Measurements from ENCODE around the gene ATP10A.

Gene ATP10A

DNA sequence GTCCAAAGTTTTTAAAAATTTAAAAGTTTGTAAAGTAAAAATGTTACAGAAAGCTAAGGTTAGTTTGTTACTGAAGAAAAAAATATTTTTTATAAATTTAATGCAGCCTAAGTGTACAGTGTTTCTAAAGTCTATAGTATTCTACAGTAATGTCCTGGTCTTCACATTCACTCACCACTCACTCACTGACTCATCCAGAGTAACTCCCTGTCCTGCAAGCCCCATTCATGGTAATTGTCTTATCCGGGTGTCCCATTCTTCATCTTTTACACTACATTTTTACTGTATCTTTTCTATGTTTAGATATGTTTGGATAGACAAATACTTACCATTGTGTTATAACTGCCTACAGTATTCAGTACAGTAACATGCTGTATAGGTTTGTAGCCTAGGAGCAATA, 36.7 kb upstream of the ATP10A start:
- in situ Hi-C loops (cut with HindIII; ENCODE audit: low pct_ligation_motif_present, low sequenced_read_pairs): no loop called here
- Histone ChIP-seq H3K27ac (no peak overlapping the region), H3K27me3 (replicated peaks) (no peaks in the 10 kb centered on the region), H3K4me3 (ENCODE audit: low read depth, low read length) (no peak overlapping the region), H3K36me3 (replicated peaks) (no peaks in the 10 kb centered on the region)
- TF ChIP-seq, protein P1, sequence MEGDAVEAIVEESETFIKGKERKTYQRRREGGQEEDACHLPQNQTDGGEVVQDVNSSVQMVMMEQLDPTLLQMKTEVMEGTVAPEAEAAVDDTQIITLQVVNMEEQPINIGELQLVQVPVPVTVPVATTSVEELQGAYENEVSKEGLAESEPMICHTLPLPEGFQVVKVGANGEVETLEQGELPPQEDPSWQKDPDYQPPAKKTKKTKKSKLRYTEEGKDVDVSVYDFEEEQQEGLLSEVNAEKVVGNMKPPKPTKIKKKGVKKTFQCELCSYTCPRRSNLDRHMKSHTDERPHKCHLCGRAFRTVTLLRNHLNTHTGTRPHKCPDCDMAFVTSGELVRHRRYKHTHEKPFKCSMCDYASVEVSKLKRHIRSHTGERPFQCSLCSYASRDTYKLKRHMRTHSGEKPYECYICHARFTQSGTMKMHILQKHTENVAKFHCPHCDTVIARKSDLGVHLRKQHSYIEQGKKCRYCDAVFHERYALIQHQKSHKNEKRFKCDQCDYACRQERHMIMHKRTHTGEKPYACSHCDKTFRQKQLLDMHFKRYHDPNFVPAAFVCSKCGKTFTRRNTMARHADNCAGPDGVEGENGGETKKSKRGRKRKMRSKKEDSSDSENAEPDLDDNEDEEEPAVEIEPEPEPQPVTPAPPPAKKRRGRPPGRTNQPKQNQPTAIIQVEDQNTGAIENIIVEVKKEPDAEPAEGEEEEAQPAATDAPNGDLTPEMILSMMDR (IDR thresholded peaks at IDR 0.05; ENCODE audit: low read depth, low read length, missing control alignments): no peak
- no peak for DNase-seq

DNA sequence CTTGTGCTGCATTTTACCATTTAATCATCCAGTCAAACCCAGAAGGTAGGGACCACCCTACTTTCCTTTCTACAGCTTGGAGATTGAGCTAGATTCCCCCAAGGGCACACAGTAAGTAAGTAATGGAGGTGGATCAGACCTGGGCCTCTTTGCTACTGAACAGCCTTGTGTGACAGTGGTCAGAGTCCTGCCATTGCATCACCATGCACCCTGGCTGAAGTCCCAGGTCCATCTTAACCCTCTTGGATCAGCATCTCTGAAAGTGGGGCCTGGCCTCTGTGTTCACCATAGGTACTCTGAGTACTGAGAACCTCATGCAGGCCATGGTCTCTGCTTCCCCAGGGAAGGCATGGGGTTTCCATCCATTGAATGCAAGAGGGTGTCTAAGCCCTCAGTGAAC, 34.5 kb upstream of the ATP10A start:
- Histone ChIP-seq H3K36me3 (replicated peaks) (no peaks in the 10 kb centered on the region), H3K4me3 (ENCODE audit: low read depth, low read length) (no peak overlapping the region), H3K27me3 (replicated peaks) (no peaks in the 10 kb centered on the region), H3K27ac (no peak overlapping the region)
- TF ChIP-seq, protein P1 (IDR thresholded peaks at IDR 0.05; ENCODE audit: low read depth, low read length, missing control alignments): no peak
- in situ Hi-C loops (cut with HindIII; ENCODE audit: low pct_ligation_motif_present, low sequenced_read_pairs): no loop called here
- DNase-seq: no peak

DNA sequence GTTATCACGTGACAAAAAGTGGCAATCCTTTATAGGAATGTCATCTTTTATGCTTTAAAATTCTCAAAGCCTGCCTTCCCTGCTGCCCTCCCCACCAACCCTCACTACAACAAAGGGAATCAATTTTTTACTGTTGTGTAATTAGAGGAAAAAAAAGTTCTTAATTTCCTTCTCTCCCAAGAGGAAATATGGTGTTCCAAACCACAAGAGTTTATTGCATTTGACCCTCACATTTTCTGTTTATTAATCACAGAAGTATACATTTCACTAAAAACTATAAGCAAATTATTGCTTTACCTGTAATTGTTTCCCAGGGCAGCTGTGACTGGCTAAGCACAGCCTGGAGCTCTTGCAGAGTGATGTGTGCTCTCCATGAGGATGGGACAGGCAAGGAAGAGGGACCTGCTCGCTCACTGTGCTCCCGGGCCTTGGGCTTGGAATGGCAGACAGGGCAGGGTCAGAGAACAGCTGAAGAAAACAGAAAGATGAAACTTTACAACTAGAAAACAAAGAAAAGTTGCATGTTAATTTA, 31.3 kb upstream of the ATP10A start:
- Histone ChIP-seq H3K27ac (no peak overlapping the region), H3K4me3 (ENCODE audit: low read depth, low read length) (no peak overlapping the region), H3K27me3 (replicated peaks) (no peaks in the 10 kb centered on the region), H3K36me3 (replicated peaks) (no peaks in the 10 kb centered on the region)
- TF ChIP-seq, protein P1 (IDR thresholded peaks at IDR 0.05; ENCODE audit: low read depth, low read length, missing control alignments): no peak
- DNase-seq: no peak
- in situ Hi-C loops (cut with HindIII; ENCODE audit: low pct_ligation_motif_present, low sequenced_read_pairs): no loop called here

DNA sequence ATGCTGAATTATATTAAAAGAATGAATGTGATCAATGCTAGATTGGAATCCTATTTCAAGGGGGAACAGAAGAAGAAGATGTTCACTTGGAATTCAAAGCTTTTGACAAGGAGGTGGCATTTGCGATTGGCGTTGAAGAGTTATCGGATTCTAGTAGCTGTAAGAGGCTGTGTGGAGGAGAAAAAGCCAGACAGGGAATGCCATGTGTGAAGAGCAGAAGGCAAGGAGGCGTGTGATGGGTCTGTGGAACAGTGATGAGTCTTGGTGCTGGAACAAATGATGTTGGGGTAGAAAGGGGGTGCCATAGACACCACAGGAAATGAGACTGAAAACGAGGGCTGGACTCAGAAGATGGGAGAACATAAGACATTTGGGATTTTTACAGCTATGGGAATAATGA, 30.5 kb upstream of the ATP10A start:
- H3K27ac ChIP-seq: no peak overlapping the region
- TF ChIP-seq, protein P1 (IDR thresholded peaks at IDR 0.05; ENCODE audit: low read depth, low read length, missing control alignments): no peak
- in situ Hi-C loops (cut with HindIII; ENCODE audit: low pct_ligation_motif_present, low sequenced_read_pairs): no loop called here

DNA sequence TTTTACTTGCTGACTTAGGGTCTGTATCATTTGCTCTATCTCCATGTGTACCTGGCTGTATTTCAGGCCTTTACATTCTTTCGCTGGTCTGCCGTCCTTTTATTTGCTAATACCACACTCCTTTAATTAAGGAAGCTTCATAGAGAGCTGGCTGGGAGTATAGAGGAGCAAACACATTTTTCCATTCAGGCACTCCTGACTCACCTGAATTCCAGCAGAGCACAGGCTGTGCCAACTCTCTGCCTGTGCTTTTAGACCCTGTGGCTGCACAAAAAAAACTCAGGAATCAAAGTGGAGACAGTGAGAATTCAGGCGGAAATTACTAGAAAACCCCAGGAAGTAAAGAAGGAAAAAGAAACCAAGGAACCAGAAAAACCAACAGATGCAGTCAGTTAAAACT, 29.0 kb upstream of the ATP10A start:
- in situ Hi-C loops (cut with HindIII; ENCODE audit: low pct_ligation_motif_present, low sequenced_read_pairs): no loop called here
- Histone ChIP-seq H3K36me3 (replicated peaks) (no peaks in the 10 kb centered on the region), H3K27ac (no peak overlapping the region), H3K4me3 (ENCODE audit: low read depth, low read length) (no peak overlapping the region), H3K27me3 (replicated peaks) (no peaks in the 10 kb centered on the region)
- DNase-seq: no peak
- TF ChIP-seq, protein P1 (IDR thresholded peaks at IDR 0.05; ENCODE audit: low read depth, low read length, missing control alignments): no peak

More for the DNA sequence above, 30.5 kb upstream of the ATP10A start:
- Histone ChIP-seq H3K36me3 (replicated peaks) (no peaks in the 10 kb centered on the region), H3K27me3 (replicated peaks) (no peaks in the 10 kb centered on the region), H3K4me3 (ENCODE audit: low read depth, low read length) (no peak overlapping the region)
- DNase-seq: no peak

DNA sequence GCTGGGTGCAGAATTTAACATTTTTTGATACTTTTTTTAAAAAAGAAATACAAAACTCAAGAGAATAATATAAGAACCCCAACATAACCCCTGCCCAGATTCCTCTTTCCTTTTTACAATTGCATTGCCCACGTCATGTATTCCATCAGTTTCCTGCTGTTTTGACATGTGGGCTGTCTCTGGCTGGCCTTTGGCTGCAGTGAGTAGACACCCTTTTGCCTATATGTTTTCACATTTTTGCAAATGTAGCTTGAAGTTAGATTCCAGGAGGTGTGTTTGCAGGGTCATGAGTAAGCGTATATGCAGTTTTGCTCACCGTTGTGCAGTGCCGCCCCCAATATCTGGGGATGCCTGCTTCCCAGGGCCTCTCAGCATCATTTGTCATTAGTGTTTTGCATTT, 28.0 kb upstream of the ATP10A start:
- Histone ChIP-seq H3K4me3 (ENCODE audit: low read depth, low read length) (no peak overlapping the region), H3K27ac (no peak overlapping the region), H3K27me3 (replicated peaks) (no peaks in the 10 kb centered on the region), H3K36me3 (replicated peaks) (no peaks in the 10 kb centered on the region)
- DNase-seq: no peak
- TF ChIP-seq, protein P1 (IDR thresholded peaks at IDR 0.05; ENCODE audit: low read depth, low read length, missing control alignments): no peak
- in situ Hi-C loops (cut with HindIII; ENCODE audit: low pct_ligation_motif_present, low sequenced_read_pairs): no loop called here

Data from brain microvascular endothelial cell (primary cell).